Body of pancreas (tissue), 4 donors: ENCODE data around the gene GALR2.

Source experiments
- POLR2A ChIP-seq, 3 donors: fragments of 450-650 bp; IDR thresholded peaks; one replicate each; pipeline ENCODE4 v1.6.1; 2016; ENCODE audit warnings: antibody characterized with exemption in 3 of 3, mild to moderate bottlenecking in 2 of 3
- TF ChIP-seq, protein P1 (sequence below), 7 experiments: fragments of 450-650 bp in 4 of 7; fragments of 200-600 bp in 3 of 7; sonication (generic) in 3 of 7; IDR thresholded peaks; one replicate each; pipeline ENCODE4 v1.5.1; 2016 to 2019; ENCODE audit warnings: antibody characterized with exemption in 7 of 7

DNA sequence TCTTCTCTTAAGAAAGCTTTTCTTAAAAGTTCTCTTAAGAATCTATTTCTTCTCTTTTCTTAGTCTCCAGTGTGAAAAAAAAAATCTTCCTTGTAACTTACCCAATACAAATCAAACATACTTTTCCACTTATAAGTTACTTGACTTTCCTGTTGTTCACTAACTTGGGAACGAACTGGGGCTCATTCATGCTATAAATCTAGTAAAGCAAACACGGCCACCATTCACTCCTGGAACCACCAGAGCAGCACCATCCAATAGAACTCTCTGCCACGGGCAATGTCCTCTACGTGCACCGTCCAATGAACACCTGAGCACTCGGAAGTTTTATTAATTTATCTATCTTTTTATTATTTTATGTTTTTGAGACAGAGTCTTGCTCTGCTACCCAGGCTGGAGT, 23.0 kb upstream of the GALR2 start:
- TF ChIP-seq, protein P1, sequence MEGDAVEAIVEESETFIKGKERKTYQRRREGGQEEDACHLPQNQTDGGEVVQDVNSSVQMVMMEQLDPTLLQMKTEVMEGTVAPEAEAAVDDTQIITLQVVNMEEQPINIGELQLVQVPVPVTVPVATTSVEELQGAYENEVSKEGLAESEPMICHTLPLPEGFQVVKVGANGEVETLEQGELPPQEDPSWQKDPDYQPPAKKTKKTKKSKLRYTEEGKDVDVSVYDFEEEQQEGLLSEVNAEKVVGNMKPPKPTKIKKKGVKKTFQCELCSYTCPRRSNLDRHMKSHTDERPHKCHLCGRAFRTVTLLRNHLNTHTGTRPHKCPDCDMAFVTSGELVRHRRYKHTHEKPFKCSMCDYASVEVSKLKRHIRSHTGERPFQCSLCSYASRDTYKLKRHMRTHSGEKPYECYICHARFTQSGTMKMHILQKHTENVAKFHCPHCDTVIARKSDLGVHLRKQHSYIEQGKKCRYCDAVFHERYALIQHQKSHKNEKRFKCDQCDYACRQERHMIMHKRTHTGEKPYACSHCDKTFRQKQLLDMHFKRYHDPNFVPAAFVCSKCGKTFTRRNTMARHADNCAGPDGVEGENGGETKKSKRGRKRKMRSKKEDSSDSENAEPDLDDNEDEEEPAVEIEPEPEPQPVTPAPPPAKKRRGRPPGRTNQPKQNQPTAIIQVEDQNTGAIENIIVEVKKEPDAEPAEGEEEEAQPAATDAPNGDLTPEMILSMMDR (IDR thresholded peaks at IDR 0.05), result no peak
- no peak for TF ChIP-seq POLR2A (IDR thresholded peaks at IDR 0.05)
